T-helper 22 cell (primary cell): ENCODE data around the gene TGFBI.

Experiments used
- DNase-seq: peaks from one replicate; pipeline ENCODE4 v3.0.0-alpha.2; 2020; ENCODE audit warnings: low read depth

TGFBI gene

DNA sequence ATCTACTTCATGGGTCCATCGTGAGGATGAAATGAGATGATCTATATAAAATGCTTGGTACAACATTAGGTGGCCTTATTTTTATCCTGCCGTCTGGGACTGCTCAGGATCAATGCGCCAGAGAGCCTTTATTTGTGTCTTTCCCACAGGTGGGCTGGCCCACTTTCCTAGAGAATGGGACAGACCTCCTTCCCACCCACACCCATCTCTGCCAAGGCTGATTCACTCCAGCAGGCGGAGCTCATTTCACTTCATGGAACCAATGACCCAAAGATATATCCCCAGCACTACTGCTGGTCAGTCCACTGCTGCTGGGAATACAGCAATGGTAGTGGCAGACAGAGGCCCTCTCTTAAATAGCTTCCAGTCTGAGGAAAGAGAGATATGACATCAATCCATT is 35.7 kb downstream of the TGFBI start:
- no peak for DNase-seq

DNA sequence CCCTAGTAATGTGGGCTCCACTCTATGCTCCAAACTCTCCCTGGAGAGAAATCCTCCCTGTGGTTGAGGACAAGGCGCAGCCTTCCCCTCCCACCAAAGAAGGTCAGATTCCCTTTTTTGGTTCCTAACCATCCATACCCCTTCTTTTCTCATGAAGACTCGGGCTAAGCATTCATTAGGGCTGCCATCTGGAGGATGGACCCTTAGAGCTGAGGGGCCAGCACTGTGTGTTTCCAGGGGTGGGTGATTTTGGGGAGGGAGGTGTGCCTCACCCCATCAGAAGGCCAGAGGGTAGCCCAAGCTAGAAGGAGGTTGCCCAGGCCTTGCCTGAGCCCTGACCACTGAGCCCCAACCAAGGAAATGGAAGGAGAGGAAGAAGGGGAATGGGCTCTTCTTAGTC is 36.8 kb downstream of the TGFBI start:
- no peak for DNase-seq

GRCh38 chr5:136066661-136067271 is 38.0 kb downstream of the TGFBI start:
- DNase-seq, result no peak

DNA sequence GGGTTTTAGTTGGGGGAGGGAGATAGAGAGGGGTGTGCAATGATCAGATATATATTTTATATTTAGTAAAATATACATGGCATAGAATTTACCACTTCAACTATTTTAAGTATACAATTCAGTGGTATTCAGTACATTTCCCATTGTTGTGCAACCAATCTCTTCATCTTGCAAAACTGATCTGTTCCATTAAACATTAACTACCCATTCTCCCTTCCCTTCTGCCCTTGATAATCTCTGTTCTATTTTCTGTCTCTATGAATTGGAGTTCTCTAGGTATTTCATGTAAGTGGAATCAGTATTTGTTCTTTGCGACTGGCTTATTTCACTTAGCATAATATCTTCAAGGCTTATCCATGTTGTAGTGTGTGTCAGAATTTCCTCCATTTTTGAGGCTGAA is 38.6 kb downstream of the TGFBI start:
- DNase-seq, result no peak

- DNase-seq, result no peak
These were observed 41.9 kb downstream of the TGFBI start for GRCh38 chr5:136070486-136071285.

DNA sequence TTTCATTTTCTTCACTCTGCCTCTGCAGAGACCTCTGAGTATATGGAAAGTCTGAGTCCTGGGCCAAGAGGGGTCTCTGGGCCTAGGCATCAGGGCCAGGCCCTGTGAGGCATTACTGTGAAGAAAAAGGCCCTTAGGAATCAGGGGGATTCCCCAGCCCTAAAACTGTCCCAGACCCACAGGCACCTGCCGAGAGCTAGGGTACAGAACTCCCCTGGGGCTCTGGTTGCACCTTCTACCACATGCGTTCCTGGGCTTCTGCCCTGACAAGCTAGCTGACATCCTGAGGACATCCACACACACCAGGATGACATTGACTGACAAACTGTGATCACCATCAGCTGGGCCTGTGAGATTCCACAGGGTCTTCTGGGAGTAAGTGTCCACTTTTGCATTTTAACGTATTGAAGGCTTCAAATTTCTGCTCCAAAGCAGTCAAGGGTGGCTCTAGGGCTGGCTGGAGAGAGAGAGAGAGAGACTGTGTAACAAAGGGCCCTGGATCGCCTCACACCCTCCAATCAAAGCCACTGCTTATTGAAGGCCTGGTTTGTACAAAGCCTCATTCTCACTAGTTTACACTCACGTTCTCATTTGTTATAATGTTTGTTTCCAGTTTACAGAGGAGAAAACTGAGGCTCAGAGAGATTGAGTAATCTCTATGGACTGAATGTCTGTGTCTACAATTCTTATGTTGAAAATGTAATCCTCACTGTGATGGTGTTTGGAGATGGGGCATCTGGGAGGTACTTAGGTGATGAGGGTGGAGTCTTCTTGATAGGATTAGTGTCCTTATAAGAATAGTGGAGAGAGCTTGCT is 45.1 kb downstream of the TGFBI start:
- no peak for DNase-seq

- no peak for DNase-seq
These were observed 46.7 kb downstream of the TGFBI start for GRCh38 chr5:136075466-136075891.

DNA sequence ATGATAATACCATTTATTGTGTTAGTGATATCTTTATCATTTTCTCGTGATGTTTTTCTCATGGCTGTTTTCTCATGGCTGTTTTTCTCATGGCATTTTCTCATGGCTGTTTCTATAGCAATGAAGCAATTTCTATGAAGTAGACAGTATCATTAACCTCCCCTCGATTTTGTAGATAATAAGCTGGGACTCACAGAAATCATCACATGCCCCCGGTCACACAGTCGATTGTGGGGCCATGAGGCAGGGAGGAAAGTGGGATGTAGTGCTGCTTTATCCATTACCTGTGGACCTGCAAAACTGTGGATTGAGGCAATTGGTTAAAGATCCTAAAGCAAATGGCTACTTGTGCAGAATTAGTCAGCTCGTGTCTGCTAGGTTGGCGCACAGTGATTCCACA is 47.3 kb downstream of the TGFBI start:
- DNase-seq, result no peak

DNA sequence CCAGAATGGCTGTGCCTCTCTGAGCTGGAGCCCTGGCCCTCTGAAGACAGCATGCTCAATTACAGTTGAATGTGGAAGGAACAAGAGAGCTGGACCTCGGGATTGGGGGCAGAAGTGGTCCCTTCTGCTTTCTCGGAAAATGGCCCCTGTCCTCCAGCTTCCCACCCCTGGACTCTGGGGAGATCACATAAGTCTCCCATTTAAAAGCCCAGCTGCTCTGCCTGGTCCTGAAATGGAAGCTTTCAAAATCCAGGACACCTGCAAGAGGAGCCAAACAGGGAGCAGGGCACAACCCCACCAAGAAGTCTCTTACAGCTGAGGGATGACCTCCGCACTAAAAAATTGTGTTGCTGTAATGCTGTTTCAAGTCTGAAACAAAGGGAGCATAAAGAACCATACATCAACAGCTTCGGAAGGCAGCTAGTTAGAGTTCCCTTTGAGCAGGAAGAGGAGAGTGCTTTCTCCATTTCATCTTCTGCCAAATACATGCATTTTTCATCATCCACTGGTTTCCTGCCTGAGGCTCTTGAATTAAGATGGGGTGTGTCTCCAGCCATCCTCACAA is 48.2 kb downstream of the TGFBI start:
- DNase-seq, result no peak

DNA sequence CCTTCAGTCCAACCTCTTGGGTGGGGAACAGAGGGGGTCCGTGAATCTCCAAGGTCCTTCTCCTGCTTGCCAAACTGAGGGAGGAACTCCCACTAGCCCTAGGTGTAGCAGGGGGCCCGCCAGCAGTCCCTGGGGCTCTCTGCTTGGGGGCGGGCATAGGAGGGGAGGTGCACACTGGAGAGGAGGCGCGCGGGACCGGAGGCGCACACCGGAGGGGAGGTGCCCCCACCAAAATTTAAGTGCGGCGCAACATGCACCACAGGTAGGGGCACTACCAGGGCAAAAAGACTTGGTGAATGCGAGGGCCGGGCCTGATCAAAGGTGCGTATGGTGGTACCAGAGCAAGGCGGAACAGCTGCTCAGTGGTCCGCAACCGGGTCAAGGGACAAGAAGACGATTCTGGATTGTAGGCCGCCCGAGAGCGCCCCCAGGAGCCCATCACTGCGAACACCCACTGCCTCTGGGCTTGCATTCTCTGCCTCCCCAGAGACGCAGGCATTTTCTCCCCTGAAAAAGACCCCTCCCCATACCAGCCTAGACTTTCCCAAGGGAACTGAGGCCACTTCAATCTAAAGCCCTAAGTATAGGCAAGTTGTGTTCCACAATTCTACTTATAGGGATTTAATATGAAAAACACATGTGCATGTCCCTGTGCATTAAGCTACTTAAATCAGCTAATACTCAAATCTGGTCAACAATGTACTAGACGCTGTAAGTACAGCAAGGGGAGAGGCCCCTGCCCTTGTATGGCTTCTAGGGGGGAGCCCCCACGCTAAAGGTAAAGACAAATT is 50.6 kb downstream of the TGFBI start:
- DNase-seq, result no peak

DNA sequence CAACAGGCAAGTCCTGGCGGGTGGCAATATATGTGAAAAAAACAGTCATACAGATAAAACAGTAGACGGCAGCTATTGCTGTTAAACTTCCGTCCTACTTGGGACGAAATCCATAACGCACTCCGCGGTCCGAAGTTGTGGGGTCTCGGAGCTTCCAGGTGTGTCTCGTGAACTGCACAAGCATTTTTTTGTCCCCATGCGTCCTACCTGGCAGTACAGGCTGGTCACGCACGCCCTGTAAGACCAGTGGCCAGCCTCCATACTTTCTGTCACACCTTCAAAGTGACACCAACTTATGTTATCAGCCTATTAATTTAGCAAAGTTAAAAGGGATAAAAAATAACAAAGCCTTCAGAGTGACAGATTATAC is 51.3 kb downstream of the TGFBI start:
- no peak for DNase-seq

GRCh38 chr5:136080483-136081216 is 51.9 kb downstream of the TGFBI start:
- DNase-seq, result peak; percentile 39

GRCh38 chr5:136081217-136081591 is 52.4 kb downstream of the TGFBI start:
- no peak for DNase-seq

DNA sequence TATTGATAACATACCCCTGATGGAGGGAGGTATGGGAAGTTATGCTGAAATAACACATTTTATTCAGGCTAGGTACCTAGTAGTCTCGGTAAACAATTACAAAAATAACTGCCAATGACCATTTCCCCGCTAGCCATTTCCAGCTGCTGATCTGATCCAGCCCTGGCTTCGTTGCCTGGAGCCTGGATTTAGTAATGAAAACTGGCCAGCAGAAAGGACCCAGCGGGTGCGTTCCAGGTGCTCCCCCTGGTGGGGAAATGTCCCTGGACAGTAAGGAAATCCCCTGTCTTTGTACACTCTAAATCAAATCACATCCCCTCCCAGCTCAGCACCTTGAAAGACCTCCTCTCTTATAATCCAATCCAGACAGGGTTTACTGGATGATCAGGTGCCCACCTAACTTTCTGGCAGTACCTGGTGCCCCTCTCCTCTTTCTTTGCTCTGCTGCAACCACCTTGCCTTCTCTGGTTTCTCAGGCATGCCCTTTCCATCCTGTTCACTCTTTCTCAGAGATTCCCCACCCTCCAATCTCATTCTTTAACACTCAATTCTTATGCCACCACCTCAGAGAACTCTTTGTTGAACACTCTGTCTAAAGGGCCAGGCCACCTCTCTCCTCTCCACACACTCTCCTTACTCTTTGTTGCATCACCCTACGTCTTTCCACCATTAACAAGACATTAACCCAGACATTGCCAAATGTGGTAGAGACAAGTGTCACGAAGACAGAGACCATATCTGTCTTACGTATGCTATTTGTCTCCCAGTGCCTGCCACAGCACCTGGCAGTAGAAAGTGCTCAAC is 53.8 kb downstream of the TGFBI start:
- DNase-seq, result peak; percentile 23

GRCh38 chr5:136084698-136085097 is 55.9 kb downstream of the TGFBI start:
- no peak for DNase-seq

DNA sequence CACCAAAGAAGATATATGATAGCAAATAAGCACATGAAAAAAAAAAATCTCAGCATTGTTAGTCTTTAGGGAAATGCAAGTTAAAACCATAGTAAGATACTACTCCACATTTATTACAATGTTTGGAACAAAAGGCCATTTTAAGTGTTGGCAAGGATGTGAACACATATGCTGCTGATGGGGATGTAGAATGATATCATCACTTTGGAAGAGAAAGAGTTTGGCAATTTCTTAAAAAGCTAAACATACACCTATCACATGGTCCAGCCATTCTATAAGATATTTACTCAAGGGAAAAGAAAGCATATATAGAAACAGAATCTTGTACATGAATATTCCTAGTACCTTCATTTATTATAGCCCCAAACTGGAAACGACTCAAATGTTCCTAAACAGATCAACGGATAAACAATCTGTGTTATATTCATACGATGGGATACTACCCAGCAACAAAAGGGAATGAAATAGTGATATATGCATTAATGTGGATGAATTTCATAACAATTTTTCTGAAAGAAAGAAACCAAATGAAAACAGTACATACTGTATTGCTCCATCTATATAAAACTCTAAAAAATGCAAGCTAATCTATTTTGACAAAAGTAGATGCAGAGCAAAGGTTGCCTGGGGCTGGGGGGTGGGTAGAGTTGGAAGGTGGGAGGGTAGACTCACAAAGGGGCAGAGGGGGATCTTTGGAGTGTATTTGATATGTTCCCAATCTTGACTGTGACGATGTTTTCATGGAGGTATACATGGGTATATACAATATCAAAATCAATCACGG is 58.2 kb downstream of the TGFBI start:
- DNase-seq, result no peak

GRCh38 chr5:136087961-136088871 is 59.4 kb downstream of the TGFBI start:
- no peak for DNase-seq

- no peak for DNase-seq
These were observed 61.0 kb downstream of the TGFBI start for GRCh38 chr5:136089791-136090190.
